K562 (cell line): ENCODE measurements around the gene CREB3L2. TPM values are rescaled to one million over a fixed set of nuclear protein-coding genes. Genes with fewer than 3 reads are reported as not detected.
A peak's percentile ranks its signal among the peaks of the same experiment; 100 is the strongest.

Source experiments
- C11orf30 ChIP-seq: fragments of 450-650 bp; IDR thresholded peaks from 2 replicates; pipeline ENCODE4 v1.6.1; 2016; ENCODE audit warnings: low read depth, mild to moderate bottlenecking
- EGR1 ChIP-seq: fragments of 450-650 bp; conservative IDR thresholded peaks from 2 replicates; pipeline ENCODE4 v1.6.1; 2017; ENCODE audit warnings: mild to moderate bottlenecking
- FOXK2 ChIP-seq, 2 experiments: fragments of 450-650 bp; IDR thresholded peaks in 1 of 2; conservative IDR thresholded peaks in 1 of 2; 2 replicates each; pipeline ENCODE4 v1.6.1; 2016; ENCODE audit warnings: low read depth in 2 of 2, mild to moderate bottlenecking in 1 of 2
- MTA2 ChIP-seq: fragments of 450-650 bp; IDR thresholded peaks from 2 replicates; pipeline ENCODE4 v1.6.1; 2016; ENCODE audit warnings: low read depth
- NCOA1 ChIP-seq: fragments of 450-650 bp; IDR thresholded peaks from 2 replicates; pipeline ENCODE4 v1.6.1; 2016; ENCODE audit warnings: low read depth
- NR2C2 ChIP-seq, 2 experiments: fragments of 200-800 bp in 1 of 2; sonication (Bioruptor generic) in 1 of 2; sonication (generic) in 1 of 2; formaldehyde crosslinking in 1 of 2; IDR thresholded peaks; 2 replicates each; pipeline versions ENCODE4 v1.6.1 to v1.8.0; 2016 to 2022; ENCODE audit warnings: mild to moderate bottlenecking in 1 of 2, missing compliant biosample characterization in 1 of 2, missing genetic modification characterization in 1 of 2, missing genetic modification reagents in 1 of 2
- PHB ChIP-seq: fragments of 250-450 bp; sonication (Bioruptor Pico); IDR thresholded peaks from 2 replicates; pipeline ENCODE4 v1.5.0; 2021
- PHB2 ChIP-seq: fragments of 450-650 bp; IDR thresholded peaks from 2 replicates; pipeline ENCODE4 v1.6.1; 2017; ENCODE audit warnings: low read depth
- PHF8 ChIP-seq: fragments of 200-600 bp; sonication (generic); IDR thresholded peaks from 2 replicates; pipeline ENCODE4 v1.6.1; 2012; ENCODE audit warnings: mixed run types, mild to moderate bottlenecking, inconsistent platforms, low read length, moderate library complexity, borderline replicate concordance
- RFX5 ChIP-seq: IDR thresholded peaks from 2 replicates; pipeline ENCODE4 v1.6.1; 2011; ENCODE audit warnings: low read depth, mild to moderate bottlenecking, improper control_type of control experiment, low read length
- SRSF1 ChIP-seq: fragments of 200-400 bp; formaldehyde crosslinking; IDR thresholded peaks from 2 replicates; pipeline ENCODE4 v1.6.1; 2017; ENCODE audit warnings: mild to moderate bottlenecking, low read depth, low read length, moderate library complexity
- TAL1 ChIP-seq: fragments of 450-650 bp; IDR thresholded peaks from 2 replicates; pipeline ENCODE4 v1.6.1; 2016; ENCODE audit warnings: mild to moderate bottlenecking
- TGIF2 ChIP-seq: sonication (generic); formaldehyde crosslinking; IDR thresholded peaks from 2 replicates; pipeline ENCODE4 v1.8.1; 2022; ENCODE audit warnings: mild to moderate bottlenecking, missing genetic modification reagents, moderate library complexity
- ZNF165 ChIP-seq: fragments of 250-450 bp; sonication (Bioruptor Pico); IDR thresholded peaks from 2 replicates; pipeline ENCODE4 v1.4.0; 2020; ENCODE audit warnings: borderline replicate concordance
- ZNF408 ChIP-seq: fragments of 250-450 bp; sonication (Bioruptor Pico); IDR thresholded peaks from 2 replicates; pipeline ENCODE4 v1.4.0; 2020; ENCODE audit warnings: low read depth, mild to moderate bottlenecking, moderate library complexity
- polyA plus RNA-seq, 8 experiments: library from polyadenylated mRNA; depleted of rRNA in 4 of 8; stranded (reverse) in 5 of 8; unstranded in 3 of 8; fragments of >200 nt; fragmentation: Nextera tagmentation in 2 of 8; fragmentation: Illumina TruSeq in 1 of 8; extraction: Ambion mirVana in 2 of 8; extraction: Trizol in 1 of 8; gene quantifications; 2 replicates each; pipeline versions ENCODE4 v1.2.1 to v1.2.3, GENCODE V29; 2011 to 2014; ENCODE audit warnings: inconsistent platforms in 1 of 8, missing spikeins in 1 of 8
- total RNA-seq, 7 experiments: library from RNA; depleted of rRNA in 6 of 7; stranded (reverse); fragments of >200 nt in 6 of 7; fragmentation: Illumina TruSeq in 2 of 7; extraction: Trizol in 2 of 7; gene quantifications; 2 replicates each; pipeline versions ENCODE4 v1.2.1 to v1.2.3, GENCODE V29; 2011 to 2021; ENCODE audit warnings: low replicate concordance in 1 of 7
- TF ChIP-seq, protein P1 (sequence below): fragments of 450-650 bp; IDR thresholded peaks from 2 replicates; pipeline ENCODE4 v1.6.1; 2016; ENCODE audit warnings: mild to moderate bottlenecking, moderate library complexity
- TF ChIP-seq, protein P2 (sequence below): fragments of 450-650 bp; IDR thresholded peaks from 2 replicates; pipeline ENCODE4 v1.6.1; 2018; ENCODE audit warnings: mild to moderate bottlenecking, low read depth; ENCODE audit not compliant: partially characterized antibody

The CREB3L2 gene
- total and polyA plus RNA-seq, 9 of the 15 experiments (the other 6 are each of a cell fraction or from before 2014, with no cell fraction given): 7.1 to 45.6 (median 15.8) TPM

DNA sequence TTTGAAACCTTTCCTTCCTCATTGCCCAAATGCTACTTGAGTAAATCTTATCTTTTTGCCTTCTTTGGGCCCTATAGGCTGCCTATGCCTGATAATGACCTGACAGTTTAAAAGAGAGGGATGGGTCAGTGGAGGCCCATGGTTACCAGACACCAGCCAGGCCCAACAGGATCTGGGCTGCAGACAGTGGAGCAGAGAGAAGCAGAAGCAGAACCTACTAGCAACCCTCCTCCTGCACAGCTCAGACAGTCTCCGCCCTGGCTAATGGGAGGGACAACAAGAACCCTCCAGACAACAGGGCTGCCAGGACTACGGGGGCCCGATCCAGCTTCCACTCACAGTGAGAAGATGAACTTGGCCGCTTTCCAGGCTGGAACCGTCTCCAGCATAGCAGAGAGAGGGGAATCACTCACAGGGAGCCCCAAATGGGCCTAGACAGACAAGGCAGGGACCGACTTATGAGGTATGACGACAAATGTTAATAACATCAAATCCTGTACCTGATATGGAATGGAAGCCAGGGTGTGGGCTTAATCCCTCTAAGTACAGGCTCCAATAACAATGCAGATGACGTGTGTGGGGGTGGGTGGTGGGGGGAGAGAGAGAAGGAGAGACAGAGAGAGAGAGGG, 123.4 kb downstream of the CREB3L2 start (continued):
- TF ChIP-seq, protein P1, sequence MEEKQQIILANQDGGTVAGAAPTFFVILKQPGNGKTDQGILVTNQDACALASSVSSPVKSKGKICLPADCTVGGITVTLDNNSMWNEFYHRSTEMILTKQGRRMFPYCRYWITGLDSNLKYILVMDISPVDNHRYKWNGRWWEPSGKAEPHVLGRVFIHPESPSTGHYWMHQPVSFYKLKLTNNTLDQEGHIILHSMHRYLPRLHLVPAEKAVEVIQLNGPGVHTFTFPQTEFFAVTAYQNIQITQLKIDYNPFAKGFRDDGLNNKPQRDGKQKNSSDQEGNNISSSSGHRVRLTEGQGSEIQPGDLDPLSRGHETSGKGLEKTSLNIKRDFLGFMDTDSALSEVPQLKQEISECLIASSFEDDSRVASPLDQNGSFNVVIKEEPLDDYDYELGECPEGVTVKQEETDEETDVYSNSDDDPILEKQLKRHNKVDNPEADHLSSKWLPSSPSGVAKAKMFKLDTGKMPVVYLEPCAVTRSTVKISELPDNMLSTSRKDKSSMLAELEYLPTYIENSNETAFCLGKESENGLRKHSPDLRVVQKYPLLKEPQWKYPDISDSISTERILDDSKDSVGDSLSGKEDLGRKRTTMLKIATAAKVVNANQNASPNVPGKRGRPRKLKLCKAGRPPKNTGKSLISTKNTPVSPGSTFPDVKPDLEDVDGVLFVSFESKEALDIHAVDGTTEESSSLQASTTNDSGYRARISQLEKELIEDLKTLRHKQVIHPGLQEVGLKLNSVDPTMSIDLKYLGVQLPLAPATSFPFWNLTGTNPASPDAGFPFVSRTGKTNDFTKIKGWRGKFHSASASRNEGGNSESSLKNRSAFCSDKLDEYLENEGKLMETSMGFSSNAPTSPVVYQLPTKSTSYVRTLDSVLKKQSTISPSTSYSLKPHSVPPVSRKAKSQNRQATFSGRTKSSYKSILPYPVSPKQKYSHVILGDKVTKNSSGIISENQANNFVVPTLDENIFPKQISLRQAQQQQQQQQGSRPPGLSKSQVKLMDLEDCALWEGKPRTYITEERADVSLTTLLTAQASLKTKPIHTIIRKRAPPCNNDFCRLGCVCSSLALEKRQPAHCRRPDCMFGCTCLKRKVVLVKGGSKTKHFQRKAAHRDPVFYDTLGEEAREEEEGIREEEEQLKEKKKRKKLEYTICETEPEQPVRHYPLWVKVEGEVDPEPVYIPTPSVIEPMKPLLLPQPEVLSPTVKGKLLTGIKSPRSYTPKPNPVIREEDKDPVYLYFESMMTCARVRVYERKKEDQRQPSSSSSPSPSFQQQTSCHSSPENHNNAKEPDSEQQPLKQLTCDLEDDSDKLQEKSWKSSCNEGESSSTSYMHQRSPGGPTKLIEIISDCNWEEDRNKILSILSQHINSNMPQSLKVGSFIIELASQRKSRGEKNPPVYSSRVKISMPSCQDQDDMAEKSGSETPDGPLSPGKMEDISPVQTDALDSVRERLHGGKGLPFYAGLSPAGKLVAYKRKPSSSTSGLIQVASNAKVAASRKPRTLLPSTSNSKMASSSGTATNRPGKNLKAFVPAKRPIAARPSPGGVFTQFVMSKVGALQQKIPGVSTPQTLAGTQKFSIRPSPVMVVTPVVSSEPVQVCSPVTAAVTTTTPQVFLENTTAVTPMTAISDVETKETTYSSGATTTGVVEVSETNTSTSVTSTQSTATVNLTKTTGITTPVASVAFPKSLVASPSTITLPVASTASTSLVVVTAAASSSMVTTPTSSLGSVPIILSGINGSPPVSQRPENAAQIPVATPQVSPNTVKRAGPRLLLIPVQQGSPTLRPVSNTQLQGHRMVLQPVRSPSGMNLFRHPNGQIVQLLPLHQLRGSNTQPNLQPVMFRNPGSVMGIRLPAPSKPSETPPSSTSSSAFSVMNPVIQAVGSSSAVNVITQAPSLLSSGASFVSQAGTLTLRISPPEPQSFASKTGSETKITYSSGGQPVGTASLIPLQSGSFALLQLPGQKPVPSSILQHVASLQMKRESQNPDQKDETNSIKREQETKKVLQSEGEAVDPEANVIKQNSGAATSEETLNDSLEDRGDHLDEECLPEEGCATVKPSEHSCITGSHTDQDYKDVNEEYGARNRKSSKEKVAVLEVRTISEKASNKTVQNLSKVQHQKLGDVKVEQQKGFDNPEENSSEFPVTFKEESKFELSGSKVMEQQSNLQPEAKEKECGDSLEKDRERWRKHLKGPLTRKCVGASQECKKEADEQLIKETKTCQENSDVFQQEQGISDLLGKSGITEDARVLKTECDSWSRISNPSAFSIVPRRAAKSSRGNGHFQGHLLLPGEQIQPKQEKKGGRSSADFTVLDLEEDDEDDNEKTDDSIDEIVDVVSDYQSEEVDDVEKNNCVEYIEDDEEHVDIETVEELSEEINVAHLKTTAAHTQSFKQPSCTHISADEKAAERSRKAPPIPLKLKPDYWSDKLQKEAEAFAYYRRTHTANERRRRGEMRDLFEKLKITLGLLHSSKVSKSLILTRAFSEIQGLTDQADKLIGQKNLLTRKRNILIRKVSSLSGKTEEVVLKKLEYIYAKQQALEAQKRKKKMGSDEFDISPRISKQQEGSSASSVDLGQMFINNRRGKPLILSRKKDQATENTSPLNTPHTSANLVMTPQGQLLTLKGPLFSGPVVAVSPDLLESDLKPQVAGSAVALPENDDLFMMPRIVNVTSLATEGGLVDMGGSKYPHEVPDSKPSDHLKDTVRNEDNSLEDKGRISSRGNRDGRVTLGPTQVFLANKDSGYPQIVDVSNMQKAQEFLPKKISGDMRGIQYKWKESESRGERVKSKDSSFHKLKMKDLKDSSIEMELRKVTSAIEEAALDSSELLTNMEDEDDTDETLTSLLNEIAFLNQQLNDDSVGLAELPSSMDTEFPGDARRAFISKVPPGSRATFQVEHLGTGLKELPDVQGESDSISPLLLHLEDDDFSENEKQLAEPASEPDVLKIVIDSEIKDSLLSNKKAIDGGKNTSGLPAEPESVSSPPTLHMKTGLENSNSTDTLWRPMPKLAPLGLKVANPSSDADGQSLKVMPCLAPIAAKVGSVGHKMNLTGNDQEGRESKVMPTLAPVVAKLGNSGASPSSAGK: no peak
- TF ChIP-seq TGIF2 (no peak), NR2C2 (CRISPR knock-in tag; IDR thresholded peaks at IDR 0.05) (no peak), NR2C2 (tag; IDR thresholded peaks at IDR 0.05) (no peak), SRSF1 (no peak), TAL1 (peak; percentile 70), C11orf30 (no peak), EGR1 (0 out of 2 replicates have a peak, but pooled peaks have one; percentile 23), ZNF165 (CRISPR knock-in tag) (no peak), MTA2 (peak; percentile 46), PHB2 (no peak), RFX5 (no peak), PHF8 (no peak), PHB (no peak), FOXK2 (conservative IDR thresholded peaks at IDR 0.05 in 1 of 2, IDR thresholded peaks at IDR 0.05 in 1 of 2; ENCODE audit: low read depth in 2 of 2) (no peak), ZNF408 (CRISPR knock-in tag) (no peak), NCOA1 (no peak)
- TF ChIP-seq, protein P2, sequence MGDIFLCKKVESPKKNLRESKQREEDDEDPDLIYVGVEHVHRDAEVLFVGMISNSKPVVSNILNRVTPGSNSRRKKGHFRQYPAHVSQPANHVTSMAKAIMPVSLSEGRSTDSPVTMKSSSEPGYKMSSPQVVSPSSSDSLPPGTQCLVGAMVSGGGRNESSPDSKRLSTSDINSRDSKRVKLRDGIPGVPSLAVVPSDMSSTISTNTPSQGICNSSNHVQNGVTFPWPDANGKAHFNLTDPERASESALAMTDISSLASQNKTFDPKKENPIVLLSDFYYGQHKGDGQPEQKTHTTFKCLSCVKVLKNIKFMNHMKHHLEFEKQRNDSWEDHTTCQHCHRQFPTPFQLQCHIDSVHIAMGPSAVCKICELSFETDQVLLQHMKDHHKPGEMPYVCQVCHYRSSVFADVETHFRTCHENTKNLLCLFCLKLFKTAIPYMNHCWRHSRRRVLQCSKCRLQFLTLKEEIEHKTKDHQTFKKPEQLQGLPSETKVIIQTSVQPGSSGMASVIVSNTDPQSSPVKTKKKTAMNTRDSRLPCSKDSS: no peak
